ENCODE measurements around the gene PAQR8.

PAQR8 gene

DNA sequence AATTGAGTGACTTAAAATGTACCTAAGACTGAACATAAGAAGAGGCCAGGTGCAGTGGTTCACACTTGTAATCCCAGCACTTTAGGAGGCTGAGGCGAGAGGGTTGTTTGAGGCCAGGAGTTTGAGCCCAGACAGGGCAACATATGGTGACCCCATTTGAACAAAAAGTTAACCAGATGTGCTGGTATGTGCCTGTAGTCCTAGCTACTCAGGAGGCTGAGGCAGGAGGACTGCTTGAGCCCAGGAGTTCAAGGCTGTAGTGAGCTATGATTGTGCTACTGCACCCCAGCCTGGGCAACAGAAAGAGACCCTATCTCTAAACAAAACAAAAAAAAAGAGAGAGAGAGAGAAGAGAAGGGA lies 10.1 kb upstream of the PAQR8 start:
- DNase-seq: no peak

DNA sequence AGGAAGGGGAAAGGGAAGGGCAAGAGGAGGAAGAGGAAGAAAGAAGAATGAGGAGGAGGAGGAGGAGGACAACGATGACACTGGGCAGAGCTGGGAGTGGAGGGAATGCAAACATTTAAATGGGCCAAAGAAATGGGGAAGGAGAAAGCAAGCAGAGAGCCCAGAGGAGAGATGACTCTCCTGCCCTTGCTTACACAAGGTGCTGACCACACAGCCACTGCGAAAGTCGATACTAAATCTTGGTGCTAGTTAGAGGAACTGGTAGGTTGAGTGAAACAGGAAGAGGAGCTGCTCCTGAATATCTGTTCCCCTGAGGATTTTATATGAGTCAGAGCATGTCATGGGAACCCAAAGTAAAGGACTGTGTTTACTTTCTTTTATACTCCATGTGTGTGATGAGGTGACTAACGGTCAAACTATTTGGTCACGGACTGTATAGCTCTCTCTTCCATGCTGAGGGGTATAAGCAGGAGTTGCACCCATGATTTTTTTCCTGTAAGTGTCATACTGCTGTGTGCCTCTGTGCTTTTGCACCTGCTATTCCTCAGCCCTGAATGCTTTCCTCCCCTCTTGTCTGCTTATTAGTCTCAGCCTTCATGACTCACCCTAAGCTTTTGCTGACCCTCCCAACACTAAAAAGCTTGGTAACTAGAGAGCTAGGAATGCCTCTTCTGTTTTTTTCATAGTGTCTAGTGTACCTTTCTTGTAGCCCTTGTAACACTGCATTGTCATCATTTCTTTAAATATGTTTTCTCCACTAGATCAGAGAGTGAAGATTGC lies 9.5 kb upstream of the PAQR8 start:
- DNase-seq: peak; percentile 39

DNA sequence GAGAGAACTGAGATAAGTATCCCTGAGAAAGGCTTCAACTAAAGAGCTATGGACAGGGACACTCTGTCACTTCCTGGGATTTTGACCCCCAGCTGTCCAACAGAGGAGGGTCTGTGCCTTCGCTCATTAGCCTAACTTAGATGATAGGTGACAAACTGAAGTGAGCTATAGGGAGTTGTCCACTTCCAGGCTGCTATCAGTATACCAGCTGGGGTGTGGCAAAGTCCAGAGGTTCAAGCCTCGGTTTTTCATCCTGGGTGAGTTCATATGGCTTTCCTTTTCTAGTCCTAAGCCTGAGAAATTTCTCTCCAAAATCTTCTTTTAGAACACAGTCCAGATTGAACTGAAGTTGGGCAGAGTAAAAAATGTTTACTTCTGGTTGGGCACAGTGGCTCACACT lies 5.9 kb upstream of the PAQR8 start:
- no peak for DNase-seq

DNA sequence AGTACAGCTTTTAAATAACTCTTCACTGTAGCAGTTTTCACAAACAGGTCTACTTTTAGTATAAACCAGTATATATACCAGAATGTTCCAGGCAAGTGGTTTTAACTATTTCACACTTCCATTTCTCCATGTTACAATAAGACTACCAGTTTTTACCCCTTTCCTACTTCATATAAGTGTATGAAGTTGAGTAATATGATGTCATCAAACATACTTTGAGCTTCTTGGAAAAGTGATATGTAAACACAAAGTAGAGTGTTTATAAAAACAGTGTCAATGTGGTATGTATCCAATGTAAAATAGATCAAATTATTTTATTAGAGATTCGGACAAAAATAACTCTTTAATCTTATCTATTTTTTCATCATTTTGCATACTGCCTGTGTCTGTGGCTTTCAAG lies 2.5 kb upstream of the PAQR8 start:
- DNase-seq: no peak

DNA sequence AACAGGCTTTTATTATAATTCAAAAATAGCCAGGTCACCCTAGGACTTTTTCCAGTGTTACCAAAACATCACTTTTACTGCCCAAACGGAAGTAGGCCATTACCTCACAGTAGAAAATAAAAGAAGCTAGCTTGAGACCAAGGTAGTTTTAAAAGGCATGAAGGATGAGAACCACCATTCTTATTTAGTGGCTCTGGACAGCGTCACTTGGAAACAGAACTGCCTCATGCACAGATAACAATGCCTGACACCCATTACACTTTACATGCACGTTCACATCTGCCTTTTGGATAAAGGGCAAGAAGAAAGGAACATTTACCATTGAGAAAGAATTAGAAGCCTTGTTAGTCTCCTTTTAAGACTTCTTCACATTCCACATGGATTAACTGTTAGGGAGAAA lies 1.9 kb upstream of the PAQR8 start:
- DNase-seq: no peak

DNA sequence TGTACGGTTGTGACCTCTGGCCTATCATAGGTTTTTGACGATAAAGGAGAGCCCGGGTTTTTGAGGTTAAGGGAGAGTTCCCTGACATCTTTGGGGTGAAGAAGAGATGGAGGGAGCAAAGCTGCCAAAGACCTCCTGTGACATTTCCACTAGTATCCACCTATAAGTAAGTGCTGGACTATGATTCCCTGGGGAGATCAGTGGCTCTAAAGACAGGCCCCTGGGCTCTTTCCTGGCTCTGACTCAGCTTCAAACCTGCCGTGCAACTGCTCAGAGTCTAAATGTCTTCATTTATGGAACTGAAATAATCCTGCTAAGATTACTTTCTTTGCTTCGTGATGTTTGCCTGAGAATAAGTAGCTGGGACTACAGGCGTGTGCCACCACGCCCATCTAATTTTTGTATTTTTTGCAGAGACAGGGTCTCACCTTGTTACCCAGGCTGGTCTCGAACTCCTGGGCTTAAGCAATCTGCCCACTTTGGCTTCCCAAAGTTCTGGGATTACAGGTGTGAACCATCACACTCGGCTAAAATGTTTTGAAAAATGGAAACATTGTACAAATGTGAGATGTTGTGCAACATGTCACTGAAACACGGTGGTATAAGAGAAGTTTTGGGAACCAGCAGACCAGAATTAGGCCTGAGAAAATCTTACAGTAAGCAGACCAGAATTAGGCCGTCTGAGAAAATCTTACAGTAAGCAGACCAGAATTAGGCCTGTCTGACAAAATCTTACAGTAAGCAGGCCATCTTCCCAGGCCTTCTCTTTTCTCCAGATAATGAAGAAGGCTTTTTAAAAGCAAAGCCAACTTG lies 1.1 kb upstream of the PAQR8 start:
- no peak for DNase-seq

DNA sequence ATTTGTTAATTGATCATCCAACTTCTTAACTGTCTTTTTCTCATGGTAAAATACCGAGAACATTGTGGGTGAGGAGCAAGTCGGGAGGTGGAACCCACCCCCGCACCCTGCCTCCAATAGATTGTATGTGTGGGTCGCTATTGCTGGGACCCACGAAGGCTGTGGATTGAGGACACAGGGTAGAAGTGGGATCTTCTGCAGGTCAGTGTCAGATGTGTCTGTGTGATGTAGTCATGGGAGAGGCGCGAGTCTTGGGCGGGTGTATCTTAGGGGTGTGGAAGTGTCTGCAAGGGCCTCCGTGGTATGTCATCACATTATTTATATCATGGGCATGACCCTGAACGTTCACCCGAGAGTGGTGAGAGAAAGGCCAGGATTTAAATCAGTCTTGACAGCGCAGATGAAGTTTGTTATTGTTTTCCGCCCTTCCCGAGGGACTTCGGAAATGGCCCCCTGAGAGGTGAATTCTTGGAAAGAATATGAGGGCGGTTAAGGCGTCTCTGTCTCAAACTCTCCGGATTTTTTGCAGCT lies 472 bp upstream of the PAQR8 start:
- no peak for DNase-seq

DNA sequence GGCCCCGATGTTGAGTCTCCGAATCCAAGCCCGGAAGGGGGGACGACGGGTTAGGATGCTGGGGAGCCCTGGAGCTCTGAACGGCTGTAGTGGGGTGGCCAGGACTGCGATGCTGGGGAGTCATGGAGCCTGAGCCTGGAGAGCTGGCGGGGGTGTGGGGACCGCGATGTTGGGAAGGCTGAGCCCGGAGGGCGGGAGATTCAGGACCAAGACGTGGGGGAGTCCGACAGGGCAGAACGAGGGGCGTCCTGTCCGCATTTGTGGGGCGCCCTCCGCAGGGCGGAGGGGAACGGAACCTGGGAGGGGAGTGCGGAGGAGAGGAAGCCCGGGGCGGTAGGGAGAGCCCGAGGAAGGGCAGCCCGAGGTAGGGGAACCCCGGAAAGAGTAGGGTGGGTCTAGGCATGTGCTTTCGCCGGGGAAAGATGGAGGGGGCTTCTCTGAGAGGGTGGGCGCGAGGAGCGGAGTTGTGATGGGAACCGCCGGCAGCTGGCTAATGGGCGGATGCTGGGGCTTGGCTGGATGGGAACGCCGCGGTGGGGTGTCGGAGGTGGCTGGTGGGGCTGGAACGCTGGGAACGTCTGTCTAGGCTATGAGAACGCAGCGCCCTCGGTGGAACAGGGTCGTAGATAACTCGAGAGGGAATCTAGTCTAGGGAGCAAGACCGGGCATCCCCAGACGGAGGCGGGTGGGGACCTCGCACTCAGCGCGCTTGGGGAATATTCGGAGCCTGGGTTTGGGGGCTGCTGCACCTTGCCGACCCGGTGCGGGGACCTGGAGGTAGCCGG lies 684 bp downstream of the PAQR8 start:
- DNase-seq: peak; percentile 17

DNA sequence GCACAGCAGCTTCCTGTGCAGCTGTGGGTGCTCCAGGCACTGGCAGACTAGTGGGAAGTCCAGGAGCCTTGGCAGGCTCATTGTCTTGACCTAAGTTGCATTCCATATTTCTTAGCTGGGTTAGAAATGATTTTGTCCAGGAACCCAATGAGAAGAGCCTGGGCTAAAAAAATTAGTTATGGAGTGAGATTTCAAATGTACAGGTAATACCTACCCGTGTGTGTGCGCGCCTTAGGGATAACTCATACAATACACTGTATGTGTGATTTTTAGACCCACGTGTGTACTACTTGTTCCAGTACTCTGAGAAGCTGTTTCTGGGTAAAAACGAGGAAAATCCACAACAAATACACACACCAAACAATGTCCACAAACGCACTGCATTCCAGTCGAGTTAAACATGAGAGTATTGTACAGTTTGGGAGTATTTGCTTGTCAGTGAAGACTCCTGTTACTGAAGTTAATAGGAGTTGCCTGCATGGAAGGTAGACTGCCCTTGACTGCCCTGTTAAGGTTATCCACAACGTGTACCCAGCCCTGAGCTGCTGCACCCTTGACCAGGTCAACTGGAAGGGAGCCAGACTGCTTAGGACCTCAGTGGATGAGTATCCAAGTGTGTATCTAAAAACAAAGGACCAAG lies 1.4 kb downstream of the PAQR8 start:
- no peak for DNase-seq

DNA sequence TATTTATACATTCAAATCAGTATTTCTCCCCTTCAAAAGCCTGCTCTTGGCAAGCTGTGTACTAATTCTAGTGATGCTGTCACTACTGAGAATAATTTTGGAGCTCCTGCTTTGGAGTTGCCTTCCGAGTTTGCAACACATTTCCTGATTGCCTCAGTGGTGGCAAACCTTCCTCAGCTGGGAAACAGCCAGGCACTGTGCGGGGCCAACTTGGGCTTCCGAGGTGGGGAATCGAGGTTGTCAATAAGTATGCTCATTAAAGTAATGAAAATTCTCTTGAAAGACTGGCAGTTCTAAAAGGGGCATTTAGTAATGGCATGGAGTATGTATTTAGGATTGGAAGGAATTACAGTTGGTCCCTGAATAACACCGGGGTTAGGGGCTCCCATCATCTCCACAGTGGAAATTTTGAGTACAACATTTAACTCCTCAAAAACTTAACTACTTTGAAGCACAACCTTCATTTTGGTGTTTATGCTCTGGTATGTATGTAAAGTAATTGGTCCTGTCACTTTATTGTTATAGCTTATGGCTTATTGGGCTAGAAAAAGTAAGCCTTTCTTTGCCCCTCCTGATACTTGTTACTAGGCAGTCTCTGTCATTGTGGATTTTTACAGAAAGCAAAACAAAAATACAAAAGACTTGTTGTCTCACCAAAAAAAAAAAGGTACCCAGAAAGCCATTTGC lies 2.7 kb downstream of the PAQR8 start:
- no peak for DNase-seq

DNA sequence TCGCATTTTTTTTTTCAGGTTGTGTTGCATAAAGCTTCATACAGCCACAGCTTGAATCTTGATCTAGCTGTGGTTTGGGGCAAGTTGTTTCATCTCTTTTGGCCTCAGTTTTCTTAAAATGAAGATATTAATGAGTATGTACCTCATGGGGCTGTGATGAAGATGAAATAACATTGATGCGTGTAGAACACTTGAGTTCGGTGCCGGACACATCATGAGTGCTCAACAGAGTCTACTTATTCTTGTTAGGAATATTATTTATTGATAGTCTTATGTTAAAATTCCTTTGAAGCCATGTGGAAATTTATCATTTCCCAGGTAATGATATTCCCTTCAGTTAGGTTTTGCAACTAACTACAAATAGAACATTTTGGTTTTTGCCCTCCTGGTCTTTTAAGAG lies 3.4 kb downstream of the PAQR8 start:
- DNase-seq: no peak

DNA sequence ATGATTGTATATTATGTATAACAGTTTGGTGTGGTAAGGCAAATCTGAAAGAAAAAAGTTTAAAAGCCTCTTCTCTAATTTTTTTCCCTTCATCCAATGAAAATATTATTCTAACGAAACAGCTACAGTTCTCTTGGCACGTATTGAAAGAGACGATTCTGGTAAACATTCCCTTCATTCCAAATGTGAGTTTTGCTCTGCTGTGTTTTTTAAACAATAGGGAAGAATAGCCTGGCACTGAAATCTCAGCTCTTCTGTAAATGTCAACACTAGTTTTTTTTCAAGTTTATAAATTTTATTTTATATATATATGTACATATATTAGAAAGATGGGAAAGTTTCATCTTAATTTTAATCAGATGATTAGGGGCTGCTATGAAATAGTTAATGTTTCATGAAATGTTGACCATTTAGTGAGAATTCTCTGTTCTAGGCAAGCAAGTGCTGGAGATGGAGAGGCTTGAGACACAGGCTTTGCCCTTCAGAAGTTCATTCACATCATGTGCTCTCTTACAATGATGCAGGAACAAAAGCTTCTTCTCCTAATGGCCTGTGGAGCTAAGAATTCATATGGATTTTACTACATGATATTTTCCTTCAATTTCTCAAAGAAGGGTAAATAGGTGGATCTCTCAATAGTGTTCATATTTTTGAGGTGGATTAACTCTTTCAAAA lies 4.1 kb downstream of the PAQR8 start:
- no peak for DNase-seq

DNA sequence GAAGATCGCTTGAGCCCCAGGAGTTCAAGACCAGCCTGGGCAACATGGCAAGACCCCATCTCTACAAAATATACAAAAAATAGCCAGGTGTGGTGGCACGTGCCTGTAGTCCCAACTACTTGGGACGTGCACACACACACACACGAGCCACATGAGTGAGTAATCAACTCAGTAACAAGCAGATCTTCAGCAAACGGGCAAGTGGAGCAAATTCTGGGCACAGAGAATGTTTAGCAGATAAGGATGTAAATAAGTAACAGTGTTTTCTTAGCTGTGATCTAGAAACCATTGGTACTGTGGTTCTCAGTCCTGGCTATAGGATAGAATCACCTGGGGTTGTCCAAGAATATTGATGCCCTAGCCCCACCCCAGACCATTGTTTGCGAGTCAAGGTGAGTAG lies 6.1 kb downstream of the PAQR8 start:
- no peak for DNase-seq

DNA sequence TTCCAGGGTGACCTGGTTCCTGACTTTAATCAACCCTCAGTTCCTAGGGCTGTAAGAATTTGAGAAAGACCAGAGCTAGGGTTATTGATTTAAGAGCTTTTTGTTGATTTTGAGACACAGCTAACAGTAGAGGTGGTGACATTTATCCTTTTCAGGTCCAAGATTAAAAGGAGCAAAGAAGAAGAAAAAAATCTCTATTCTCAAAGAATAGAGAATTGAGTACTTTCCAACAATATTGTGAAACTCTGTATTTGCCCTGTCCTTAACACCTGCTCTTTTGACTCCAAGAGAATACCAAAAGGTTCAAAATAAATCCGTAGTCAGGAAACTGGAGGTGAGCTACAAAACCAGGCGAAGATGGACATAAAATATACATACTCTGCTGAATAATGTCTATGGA lies 7.3 kb downstream of the PAQR8 start:
- no peak for DNase-seq

DNA sequence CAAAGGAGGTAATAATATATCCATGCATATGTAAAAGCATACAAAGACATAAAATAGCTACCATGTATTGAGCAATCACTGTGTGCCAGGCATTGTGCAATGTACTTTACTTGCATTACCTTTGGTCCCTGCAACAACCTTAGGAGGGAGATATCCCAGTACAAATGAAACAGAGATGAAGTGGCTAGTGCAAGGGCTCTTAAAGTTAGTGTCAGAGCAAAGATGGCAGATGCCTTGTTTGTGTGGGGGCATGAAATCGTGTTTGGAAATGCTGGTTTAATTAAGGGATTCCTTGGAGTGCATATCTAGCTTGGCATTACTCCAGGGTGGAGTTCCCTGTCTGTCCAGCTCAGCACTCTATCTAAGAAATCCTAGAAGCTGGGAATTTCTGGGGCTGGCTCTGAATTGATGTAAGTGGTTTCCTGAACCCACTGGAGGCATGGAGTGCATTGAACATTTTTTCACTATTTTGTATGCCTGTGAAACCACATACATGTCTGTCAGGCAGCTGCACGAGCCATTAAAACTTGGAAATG lies 9.8 kb downstream of the PAQR8 start:
- DNase-seq: no peak

DNA sequence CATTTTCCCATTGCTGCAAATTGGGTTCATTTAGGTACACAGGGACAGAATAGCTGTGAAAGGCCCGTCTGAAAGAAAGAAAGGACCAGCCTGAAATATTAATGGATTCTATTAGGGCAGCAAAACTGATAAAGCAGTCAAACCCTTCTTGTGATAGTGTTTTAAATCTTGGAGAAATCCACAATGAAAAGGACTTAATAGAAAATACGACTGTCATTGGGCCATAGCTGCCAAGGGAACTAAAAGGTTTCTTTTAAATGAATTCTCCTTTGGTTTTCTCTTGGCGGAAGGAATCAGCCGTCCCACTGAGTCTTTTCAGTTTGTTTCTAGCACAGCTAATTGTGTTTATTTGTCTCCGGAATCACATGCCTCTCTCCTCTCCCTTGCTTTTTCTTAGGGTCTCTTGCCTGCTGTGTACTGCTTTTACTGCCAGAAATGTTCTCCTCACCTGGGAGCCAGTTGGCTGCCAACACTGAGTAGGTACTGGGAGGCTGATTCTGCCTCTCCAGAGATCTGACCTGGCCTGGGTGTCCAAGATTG lies 11.3 kb downstream of the PAQR8 start:
- no peak for DNase-seq

DNA sequence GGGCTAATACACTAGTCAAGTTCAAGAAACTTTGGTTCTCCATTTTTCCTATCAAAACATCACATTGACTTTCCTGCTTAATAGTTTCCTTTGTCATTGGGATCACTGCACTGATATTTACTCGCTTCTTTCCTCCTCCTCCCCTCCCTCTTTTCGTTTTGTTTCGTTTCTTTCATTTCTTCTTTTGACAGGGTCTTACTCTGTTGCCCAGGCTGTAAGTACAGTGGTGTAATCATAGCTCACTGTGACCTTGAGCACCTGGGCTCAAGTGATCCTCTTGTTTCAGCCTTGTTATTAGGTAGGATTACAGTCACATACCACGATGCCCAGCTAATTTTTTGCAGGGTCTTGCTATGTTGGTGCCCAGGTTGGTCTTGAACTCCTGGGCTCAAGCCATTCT lies 12.3 kb downstream of the PAQR8 start:
- no peak for DNase-seq

DNA sequence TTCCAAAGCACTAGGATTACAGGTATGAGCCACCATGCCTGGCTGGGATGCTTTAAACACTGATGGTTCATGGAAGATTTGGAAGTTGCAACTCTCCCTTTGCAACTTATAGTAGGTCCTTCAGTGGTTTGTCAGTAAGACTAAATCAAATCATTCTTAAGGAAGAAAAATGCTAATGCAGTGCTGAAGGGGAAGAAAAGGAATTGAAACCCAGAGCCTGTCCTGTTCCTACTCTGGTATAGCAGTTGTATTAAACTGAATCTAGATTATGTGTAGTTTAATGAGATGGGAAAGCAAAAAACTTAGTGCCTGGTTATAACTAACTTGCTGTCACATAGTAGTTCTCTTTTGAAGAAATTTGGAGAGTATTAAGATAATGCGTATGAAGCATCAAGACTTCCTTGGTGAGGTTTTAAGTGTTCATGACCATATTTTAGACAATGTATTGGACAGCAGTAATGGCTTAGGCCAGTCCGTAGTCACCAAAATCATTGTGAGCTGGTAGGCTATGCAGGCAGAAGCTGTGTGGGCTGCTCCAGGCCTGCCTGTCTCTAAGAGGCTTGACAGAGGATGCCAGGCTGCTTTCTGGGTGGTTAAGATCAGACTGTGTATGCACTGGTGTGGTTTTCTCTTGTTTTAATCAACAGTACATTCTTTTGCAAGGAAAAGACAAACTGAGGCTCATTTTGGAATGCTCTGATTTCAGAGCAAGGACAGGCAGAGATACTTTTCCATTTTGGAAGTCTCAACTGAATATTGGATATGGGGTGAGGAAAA lies 14.0 kb downstream of the PAQR8 start:
- no peak for DNase-seq

DNA sequence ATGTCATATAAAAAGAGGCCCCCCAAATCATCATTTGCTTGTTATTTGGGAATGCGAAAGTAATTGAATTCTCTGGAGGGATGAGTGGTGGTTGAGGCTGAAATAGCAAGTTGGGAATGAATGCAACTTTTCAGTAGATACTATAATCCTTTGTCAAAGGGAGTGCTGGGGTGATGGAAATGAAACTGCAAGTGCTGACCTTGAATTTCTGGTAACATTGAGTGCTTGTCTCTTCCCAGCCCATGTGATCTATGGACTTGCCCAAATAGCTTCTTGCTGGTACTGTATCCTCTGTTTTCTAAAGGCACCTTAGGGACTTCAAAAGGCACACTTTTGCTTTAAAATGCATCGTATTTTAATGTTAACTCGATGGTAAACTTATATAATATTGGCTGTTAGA lies 14.8 kb downstream of the PAQR8 start:
- no peak for DNase-seq

DNA sequence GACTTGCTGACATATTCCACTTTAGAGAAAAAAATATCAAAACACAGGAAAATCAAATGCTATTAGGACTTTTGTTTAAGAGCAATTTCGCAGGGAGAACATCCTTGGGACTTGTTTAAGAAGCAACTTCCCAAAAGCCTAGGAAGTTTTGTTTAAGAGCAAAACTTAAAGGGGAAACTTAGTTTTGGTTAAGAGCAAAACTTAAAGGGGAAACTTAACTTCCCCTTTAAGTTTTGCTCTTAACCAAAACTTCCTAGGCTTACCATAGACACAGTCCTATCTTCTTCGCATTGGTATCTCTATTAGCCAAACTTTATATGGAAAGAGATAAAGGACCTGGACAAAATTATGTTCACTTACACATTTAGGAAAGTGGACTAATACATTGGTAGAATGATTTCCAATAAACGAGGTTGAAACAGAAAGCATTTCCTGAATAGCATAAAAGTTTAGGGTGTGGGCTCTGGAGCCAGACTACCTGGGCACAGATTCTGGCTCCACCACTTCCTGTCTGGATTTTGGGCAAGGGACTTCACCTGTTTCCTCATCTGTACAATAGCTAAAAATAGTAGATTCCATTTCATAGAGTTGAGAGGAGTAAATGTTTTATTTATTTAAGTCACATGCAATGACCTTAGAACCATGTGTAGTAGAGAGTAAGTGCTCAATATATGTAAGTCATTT lies 15.7 kb downstream of the PAQR8 start:
- DNase-seq: no peak
